Natural killer cell (primary cell): ENCODE results near the gene MGLL. TPM values are rescaled to one million over a fixed set of nuclear protein-coding genes. Genes with fewer than 3 reads are reported as not detected.

Experiments used
- ATAC-seq, 3 donors: fragments of 150-1000 bp in 2 of 3; fragments of 200-7000 bp in 1 of 3; cut with Tn5 transposase; 1 replicate in 1 of 3; 2 replicates in 2 of 3; pipeline ENCODE4 v1.10.0; 2021; ENCODE audit warnings: mild to moderate bottlenecking in 2 of 3, moderate library complexity in 2 of 3
- DNase-seq, 2 donors: peaks; one replicate each; pipeline versions ENCODE4 v3.0.0 to v3.0.0-alpha.2; 2013 to 2021; ENCODE audit warnings: mixed read lengths in 1 of 2
- H3K27ac ChIP-seq: one replicate; pipeline ENCODE4 v1.5.1; 2013; ENCODE audit warnings: mild to moderate bottlenecking, low read length
- H3K27me3 ChIP-seq: one replicate; pipeline ENCODE4 v1.6.1; 2013; ENCODE audit warnings: low read length; ENCODE audit not compliant: control insufficient read depth, insufficient read depth
- H3K36me3 ChIP-seq: one replicate; pipeline ENCODE4 v1.6.1; 2013; ENCODE audit warnings: low read length; ENCODE audit not compliant: control insufficient read depth, insufficient read depth
- H3K4me1 ChIP-seq: one replicate; pipeline ENCODE4 v1.6.1; 2013; ENCODE audit warnings: low read length; ENCODE audit not compliant: control insufficient read depth, insufficient read depth
- H3K4me3 ChIP-seq: one replicate; pipeline ENCODE4 v1.5.1; 2013; ENCODE audit warnings: low read length
- H3K9me3 ChIP-seq: one replicate; pipeline ENCODE4 v1.6.1; 2013; ENCODE audit warnings: low read length; ENCODE audit not compliant: control insufficient read depth, insufficient read depth
- H3K27ac Mint-ChIP-seq, 2 donors: one replicate each; pipeline ENCODE4 v1.8.0; 2022; ENCODE audit warnings: mild to moderate bottlenecking in 2 of 2, mixed read lengths in 2 of 2, moderate library complexity in 1 of 2
- H3K27me3 Mint-ChIP-seq, 2 donors: one replicate each; pipeline ENCODE4 v1.8.0; 2022; ENCODE audit warnings: low read depth in 2 of 2, mixed read lengths in 2 of 2
- H3K36me3 Mint-ChIP-seq: one replicate; pipeline ENCODE4 v1.8.0; 2022; ENCODE audit warnings: mixed read lengths
- H3K4me1 Mint-ChIP-seq, 2 donors: one replicate each; pipeline ENCODE4 v1.8.0; 2022; ENCODE audit warnings: mixed read lengths in 2 of 2
- H3K4me3 Mint-ChIP-seq: one replicate; pipeline ENCODE4 v1.8.0; 2022; ENCODE audit warnings: mild to moderate bottlenecking, moderate library complexity, mixed read lengths
- H3K9me3 Mint-ChIP-seq, 2 donors: one replicate each; pipeline ENCODE4 v1.8.0; 2022; ENCODE audit warnings: mixed read lengths in 2 of 2
- CTCF ChIP-seq: fragments of 200-600 bp; IDR thresholded peaks from one replicate; pipeline ENCODE4 v1.8.0; 2022; ENCODE audit warnings: antibody characterized with exemption
- WGBS: methylation state at CpG from one replicate; pipeline ENCODE4 v1.1.7; 2013; ENCODE audit warnings: missing lambda C conversion rate; ENCODE audit not compliant: insufficient coverage; 5-methylcytosine and 5-hydroxymethylcytosine counted together
- intact Hi-C: fragments of 100-400 bp; cut with micrococcal nuclease; formaldehyde crosslinking; loops from one replicate; pipeline ENCODE4 v1.14.2; 2022
- total RNA-seq, 4 donors: library from RNA; stranded (reverse); fragments of 120-200 nt in 1 of 4; gene quantifications; one replicate each; pipeline versions ENCODE4 v1.2.3 to v1.2.4, GENCODE V29; 2013 to 2022

Gene MGLL
- total RNA-seq, 3 donors from 2014 or later (not counting 1 experiment from before 2014, with no cell fraction given): 2.7 to 4.6 (median 3.0) TPM

GRCh38 chr3:127865941-127866340 lies 43.6 kb upstream of the MGLL start:
- intact Hi-C loops: no loop called here
- Histone ChIP-seq H3K4me1 (no peaks in the 10 kb centered on the region), H3K36me3 (no peaks in the 10 kb centered on the region), H3K4me3 (no peak overlapping the region), H3K27ac (no peak overlapping the region), H3K9me3 (no peaks in the 10 kb centered on the region), H3K27me3 (no peaks in the 10 kb centered on the region)
- Mint-ChIP-seq H3K27ac (no peak overlapping the region), H3K4me3 (no peak overlapping the region), H3K27me3 (peaks cover 3 to 6% of the 10 kb centered on the region in 2 donors), H3K9me3 (no peaks in the 10 kb centered on the region), H3K4me1 (no peaks in the 10 kb centered on the region), H3K36me3 (no peaks in the 10 kb centered on the region)
- DNase-seq (no peak), ATAC-seq (no peak)
- no peak for TF ChIP-seq CTCF
- 82% methylated on average over 2 of the region's 4 CpGs for WGBS

GRCh38 chr3:127860211-127860696 lies 37.9 kb upstream of the MGLL start:
- Mint-ChIP-seq H3K27ac (no peak overlapping the region), H3K9me3 (no peaks in the 10 kb centered on the region), H3K36me3 (no peaks in the 10 kb centered on the region), H3K27me3 (peaks cover 0 to under 1% of the 10 kb centered on the region in 2 donors), H3K4me1 (peaks cover 0 to 5% of the 10 kb centered on the region in 2 donors), H3K4me3 (no peak overlapping the region)
- TF ChIP-seq CTCF: no peak
- H3K9me3 ChIP-seq: no peaks in the 10 kb centered on the region
- H3K27me3 ChIP-seq: no peaks in the 10 kb centered on the region
- no peak overlapping the region for H3K27ac ChIP-seq
- no peak overlapping the region for H3K4me3 ChIP-seq
- DNase-seq (no peak), ATAC-seq (no peak)
- WGBS: 69% methylated on average over 6 of the region's 7 CpGs
- no peaks in the 10 kb centered on the region for H3K36me3 ChIP-seq
- intact Hi-C loops: no loop called here
- H3K4me1 ChIP-seq: no peaks in the 10 kb centered on the region

- Mint-ChIP-seq H3K27me3 (no peaks in the 10 kb centered on the region), H3K27ac (no peak overlapping the region), H3K9me3 (no peaks in the 10 kb centered on the region), H3K4me3 (no peak overlapping the region), H3K4me1 (peaks cover 0 to 5% of the 10 kb centered on the region in 2 donors), H3K36me3 (no peaks in the 10 kb centered on the region)
- no peaks in the 10 kb centered on the region for H3K9me3 ChIP-seq
- H3K27ac ChIP-seq: no peak overlapping the region
- DNase-seq: no peak
- no peaks in the 10 kb centered on the region for H3K27me3 ChIP-seq
- intact Hi-C loops: no loop called here
- TF ChIP-seq CTCF: no peak
- H3K4me3 ChIP-seq: no peak overlapping the region
- WGBS: 95% methylated on average over 5 of the region's 6 CpGs
- no peaks in the 10 kb centered on the region for H3K4me1 ChIP-seq
- no peaks in the 10 kb centered on the region for H3K36me3 ChIP-seq
- ATAC-seq: no peak
Observed at GRCh38 chr3:127859730-127860129, 37.4 kb upstream of the MGLL start.

GRCh38 chr3:127858937-127859336 lies 36.6 kb upstream of the MGLL start:
- intact Hi-C loops: no loop called here
- 85% methylated on average over 4 of the region's 5 CpGs for WGBS

More at GRCh38 chr3:127858937-127859336, 36.6 kb upstream of the MGLL start:
- Histone ChIP-seq H3K36me3 (no peaks in the 10 kb centered on the region), H3K27me3 (no peaks in the 10 kb centered on the region), H3K4me3 (no peak overlapping the region), H3K27ac (no peak overlapping the region), H3K4me1 (no peaks in the 10 kb centered on the region), H3K9me3 (no peaks in the 10 kb centered on the region)
- H3K27me3 Mint-ChIP-seq: no peaks in the 10 kb centered on the region
- ATAC-seq: no peak
- H3K4me1 Mint-ChIP-seq: peaks cover 0 to 5% of the 10 kb centered on the region in 2 donors
- no peak overlapping the region for H3K4me3 Mint-ChIP-seq
- DNase-seq: no peak
- no peaks in the 10 kb centered on the region for H3K36me3 Mint-ChIP-seq
- no peaks in the 10 kb centered on the region for H3K9me3 Mint-ChIP-seq
- H3K27ac Mint-ChIP-seq: no peak overlapping the region
- TF ChIP-seq CTCF: no peak
